HCT116 (cell line): Measurements from ENCODE around the gene FBXL7. TPM values are rescaled to one million over a fixed set of nuclear protein-coding genes. Genes with fewer than 3 reads are reported as not detected.

ENCODE experiments used
- ATAC-seq: fragments of 200-7000 bp; cut with Tn5 transposase; 2 replicates; pipeline ENCODE4 v1.9.1; 2020; ENCODE audit warnings: mild to moderate bottlenecking, moderate library complexity
- BruUV-seq: library from RNA; stranded (reverse); fragments of 400-500 nt; replicated peaks from 2 replicates; lab custom pipeline; 2021; lab: Mats Ljungman, UMichigan
- CTCF ChIA-PET: fragments of 300-600 bp; sonication (Branson Sonifier 250); formaldehyde crosslinking; loops from one replicate; lab custom pipeline; 2021; ENCODE audit warnings: antibody characterized with exemption; lab: Charles Lee
- POLR2A ChIA-PET: fragments of 300-600, 350-600 bp; sonication (Branson Sonifier 250); formaldehyde crosslinking; loops from one replicate; lab custom pipeline; 2021; ENCODE audit warnings: antibody characterized with exemption; lab: Charles Lee
- RAD21 ChIA-PET, 2 experiments: fragments of 300-600 bp; sonication (Branson Sonifier 250); formaldehyde crosslinking; loops; one replicate each; lab custom pipeline; 2023; ENCODE audit warnings: low total read pairs in 2 of 2; ENCODE audit not compliant: uncharacterized antibody in 2 of 2, unreplicated experiment in 2 of 2, low non-redundant PET in 1 of 2; lab: Charles Lee
- DNase-seq: peaks from one replicate; pipeline ENCODE4 v3.0.0-alpha.2; 2010; ENCODE audit warnings: low read depth, low spot score
- H2AFZ ChIP-seq: fragments of 200-600 bp; shearing (Covaris generic), sonication (generic); 2 replicates; pipeline ENCODE4 v1.6.1; 2017; ENCODE audit warnings: low read depth, mixed run types, mixed read lengths, antibody characterized with exemption, low read length; ENCODE audit not compliant: poor library complexity, severe bottlenecking
- H3K27ac ChIP-seq: 2 replicates; pipeline ENCODE4 v1.5.1; 2012; ENCODE audit warnings: low read depth, low read length
- H3K27me3 ChIP-seq: fragments of 200-600 bp; sonication (generic); 2 replicates; pipeline ENCODE4 v1.6.1; 2016; ENCODE audit warnings: mixed run types, low read length, mixed read lengths; ENCODE audit not compliant: insufficient read depth
- H3K36me3 ChIP-seq, 2 experiments: fragments of 200-500 bp in 1 of 2; fragments of 200-600 bp in 1 of 2; sonication (Bioruptor generic) in 1 of 2; sonication (generic) in 1 of 2; 2 replicates each; pipeline versions ENCODE4 v1.5.1 to v1.6.1; 2014 to 2016; ENCODE audit warnings: low read length in 2 of 2, inconsistent platforms in 1 of 2, mixed read lengths in 1 of 2, mixed run types in 1 of 2; ENCODE audit not compliant: insufficient read depth in 2 of 2, control insufficient read depth in 1 of 2
- H3K4me1 ChIP-seq, 2 experiments: fragments of 200-600 bp in 1 of 2; sonication (generic) in 1 of 2; 2 replicates each; pipeline versions ENCODE4 v1.5.1 to v1.6.1; 2012 to 2017; ENCODE audit warnings: low read length in 2 of 2, inconsistent platforms in 1 of 2, mild to moderate bottlenecking in 1 of 2, mixed read lengths in 1 of 2, mixed run types in 1 of 2, moderate library complexity in 1 of 2; ENCODE audit not compliant: insufficient read depth in 2 of 2, control insufficient read depth in 1 of 2
- H3K4me2 ChIP-seq: fragments of 200-600 bp; sonication (generic); 2 replicates; pipeline ENCODE4 v1.6.1; 2017; ENCODE audit warnings: mixed run types, low read length, mixed read lengths
- H3K4me3 ChIP-seq, 2 experiments: fragments of 200-600 bp in 1 of 2; sonication (generic) in 1 of 2; replicated peaks in 1 of 2; 2 replicates each; pipeline ENCODE4 v1.5.1; 2011 to 2016; ENCODE audit warnings: low read length in 2 of 2, control low read depth in 1 of 2, low read depth in 1 of 2, mild to moderate bottlenecking in 1 of 2, mixed read lengths in 1 of 2, mixed run types in 1 of 2
- H3K79me2 ChIP-seq: fragments of 200-600 bp; sonication (generic); 2 replicates; pipeline ENCODE4 v1.6.1; 2017; ENCODE audit warnings: mild to moderate bottlenecking, mixed run types, low read length, moderate library complexity, mixed read lengths; ENCODE audit not compliant: insufficient read depth
- H3K9ac ChIP-seq: fragments of 200-600 bp; sonication (generic); 2 replicates; pipeline ENCODE4 v1.6.1; 2016; ENCODE audit warnings: low read length, mixed read lengths
- H3K9me2 ChIP-seq: fragments of 200-600 bp; sonication (generic), shearing (Covaris generic); 2 replicates; pipeline ENCODE4 v1.6.1; 2017; ENCODE audit warnings: mixed run types, mild to moderate bottlenecking, moderate library complexity; ENCODE audit not compliant: insufficient read depth
- H3K9me3 ChIP-seq, 2 experiments: fragments of 200-500 bp in 1 of 2; fragments of 200-600 bp in 1 of 2; sonication (Bioruptor generic) in 1 of 2; sonication (generic) in 1 of 2; 2 replicates each; pipeline ENCODE4 v1.6.1; 2014 to 2017; ENCODE audit warnings: low read length in 2 of 2, mixed read lengths in 2 of 2, inconsistent platforms in 1 of 2, low read depth in 1 of 2, mild to moderate bottlenecking in 1 of 2, mixed run types in 1 of 2, moderate library complexity in 1 of 2; ENCODE audit not compliant: control insufficient read depth in 1 of 2, insufficient read depth in 1 of 2
- H4K20me1 ChIP-seq: fragments of 200-600 bp; sonication (generic), shearing (Covaris generic); 2 replicates; pipeline ENCODE4 v1.6.1; 2017; ENCODE audit warnings: mixed run types, mild to moderate bottlenecking, moderate library complexity; ENCODE audit not compliant: insufficient read depth
- CBX3 ChIP-seq: IDR thresholded peaks from 2 replicates; pipeline ENCODE4 v1.6.1; 2012; ENCODE audit warnings: low read depth
- EGR1 ChIP-seq: IDR thresholded peaks from 2 replicates; pipeline ENCODE4 v1.6.1; 2012; ENCODE audit warnings: low read depth
- EZH2 ChIP-seq: fragments of 200-600 bp; sonication (generic); IDR thresholded peaks from 2 replicates; pipeline ENCODE4 v1.6.1; 2017; ENCODE audit warnings: antibody characterized with exemption, mixed run types
- SRF ChIP-seq: IDR thresholded peaks from 2 replicates; pipeline ENCODE4 v1.6.1; 2012; ENCODE audit warnings: low read depth
- TCF7L2 ChIP-seq: IDR thresholded peaks from 2 replicates; pipeline ENCODE4 v1.7.0; 2011; ENCODE audit warnings: borderline replicate concordance, inconsistent platforms; ENCODE audit not compliant: insufficient read depth, insufficient read length; ENCODE audit errors: extremely low read depth
- intact Hi-C: fragments of 100-400 bp; cut with micrococcal nuclease; formaldehyde crosslinking; loops from 2 replicates; pipeline ENCODE4 v1.10.0; 2022
- total RNA-seq: library from RNA; stranded (reverse); gene quantifications from one replicate; pipeline ENCODE4 v1.2.1, GENCODE V29; 2021; ENCODE audit not compliant: unreplicated experiment
- TF ChIP-seq, protein P1 (sequence below), 3 experiments: fragments of 200-600 bp in 1 of 3; sonication (generic) in 1 of 3; IDR thresholded peaks in 2 of 3; conservative IDR thresholded peaks in 1 of 3; 2 replicates each; pipeline ENCODE4 v1.5.1; 2012 to 2017; ENCODE audit warnings: low read depth in 2 of 3, low read length in 2 of 3, antibody characterized with exemption in 1 of 3, borderline replicate concordance in 1 of 3, control low read depth in 1 of 3, mild to moderate bottlenecking in 1 of 3, mixed read lengths in 1 of 3, mixed run types in 1 of 3, moderate library complexity in 1 of 3; ENCODE audit not compliant: insufficient read depth in 1 of 3

The FBXL7 gene
- total RNA-seq, 1 experiment from 2014 or later, result 0.05 TPM

- Histone ChIP-seq H3K9me2 (no peaks in the 10 kb centered on the region), H3K79me2 (no peaks in the 10 kb centered on the region), H3K4me1 (no peaks in the 10 kb centered on the region), H3K27me3 (no peaks in the 10 kb centered on the region), H3K36me3 (no peaks in the 10 kb centered on the region), H3K9ac (no peak overlapping the region), H3K4me2 (no peak overlapping the region), H3K27ac (no peak overlapping the region), H4K20me1 (no peaks in the 10 kb centered on the region), H2AFZ (no peak overlapping the region), H3K4me3 (no peak overlapping the region), H3K9me3 (peaks cover 11 to 24% of the 10 kb centered on the region in 2 experiments; a peak in 2 of 4 replicates)
- BruUV-seq, result no TSS peak
- ChIA-PET CTCF (no interaction called here), RAD21 (no interaction called here), POLR2A (no interaction called here)
- no peak for DNase-seq
- intact Hi-C loops, result no loop called here
- no peak for TF ChIP-seq EZH2
- no peak for TF ChIP-seq SRF
- TF ChIP-seq CBX3, result no peak
- TF ChIP-seq, protein P1, sequence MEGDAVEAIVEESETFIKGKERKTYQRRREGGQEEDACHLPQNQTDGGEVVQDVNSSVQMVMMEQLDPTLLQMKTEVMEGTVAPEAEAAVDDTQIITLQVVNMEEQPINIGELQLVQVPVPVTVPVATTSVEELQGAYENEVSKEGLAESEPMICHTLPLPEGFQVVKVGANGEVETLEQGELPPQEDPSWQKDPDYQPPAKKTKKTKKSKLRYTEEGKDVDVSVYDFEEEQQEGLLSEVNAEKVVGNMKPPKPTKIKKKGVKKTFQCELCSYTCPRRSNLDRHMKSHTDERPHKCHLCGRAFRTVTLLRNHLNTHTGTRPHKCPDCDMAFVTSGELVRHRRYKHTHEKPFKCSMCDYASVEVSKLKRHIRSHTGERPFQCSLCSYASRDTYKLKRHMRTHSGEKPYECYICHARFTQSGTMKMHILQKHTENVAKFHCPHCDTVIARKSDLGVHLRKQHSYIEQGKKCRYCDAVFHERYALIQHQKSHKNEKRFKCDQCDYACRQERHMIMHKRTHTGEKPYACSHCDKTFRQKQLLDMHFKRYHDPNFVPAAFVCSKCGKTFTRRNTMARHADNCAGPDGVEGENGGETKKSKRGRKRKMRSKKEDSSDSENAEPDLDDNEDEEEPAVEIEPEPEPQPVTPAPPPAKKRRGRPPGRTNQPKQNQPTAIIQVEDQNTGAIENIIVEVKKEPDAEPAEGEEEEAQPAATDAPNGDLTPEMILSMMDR (IDR thresholded peaks at IDR 0.05 in 2 of 3, conservative IDR thresholded peaks at IDR 0.05 in 1 of 3; ENCODE audit: borderline replicate concordance in 1 of 3, insufficient read depth in 1 of 3, low read depth in 2 of 3, low read length in 2 of 3), result no peak
- ATAC-seq, result no peak
Observed at GRCh38 chr5:15831408-15831807, 331.4 kb downstream of the FBXL7 start.

DNA sequence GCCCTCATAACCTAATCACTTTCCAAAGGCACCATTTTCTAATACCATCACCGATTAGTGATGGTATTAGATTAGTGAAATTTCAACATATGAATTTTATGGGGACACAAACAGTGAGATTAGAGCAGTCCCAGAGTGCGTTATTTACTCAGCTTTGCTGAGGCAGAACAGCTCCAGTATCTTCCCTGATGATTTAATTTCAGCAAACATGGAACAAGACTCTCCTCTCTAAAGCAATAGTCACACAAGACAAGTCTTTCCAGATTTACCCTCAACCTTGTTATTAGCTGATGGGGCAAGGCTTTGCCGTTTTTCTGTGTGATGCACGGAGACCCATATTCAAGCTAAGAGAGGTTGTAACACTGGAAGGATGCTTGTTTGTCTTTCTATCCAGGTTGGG lies 333.4 kb downstream of the FBXL7 start:
- no peak for DNase-seq
- intact Hi-C loops, result no loop called here
- no peak for ATAC-seq
- H3K4me3 ChIP-seq, result no peak overlapping the region
- no peak overlapping the region for H2AFZ ChIP-seq
- H3K27ac ChIP-seq, result no peak overlapping the region
- H3K36me3 ChIP-seq, result no peaks in the 10 kb centered on the region
- no peaks in the 10 kb centered on the region for H3K4me1 ChIP-seq
- no peak for TF ChIP-seq EGR1
- no peak for TF ChIP-seq TCF7L2
- no peak for TF ChIP-seq EZH2
- TF ChIP-seq, protein P1 (IDR thresholded peaks at IDR 0.05 in 2 of 3, conservative IDR thresholded peaks at IDR 0.05 in 1 of 3; ENCODE audit: borderline replicate concordance in 1 of 3, insufficient read depth in 1 of 3, low read depth in 2 of 3, low read length in 2 of 3), result no peak
- TF ChIP-seq SRF, result no peak
- H4K20me1 ChIP-seq, result no peaks in the 10 kb centered on the region
- no TSS peak for BruUV-seq
- H3K4me2 ChIP-seq, result no peak overlapping the region
- RAD21 ChIA-PET, result no interaction called here
- H3K79me2 ChIP-seq, result no peaks in the 10 kb centered on the region
- POLR2A ChIA-PET, result no interaction called here
- CTCF ChIA-PET, result no interaction called here
- H3K9me3 ChIP-seq, result peaks cover 7 to 26% of the 10 kb centered on the region in 2 experiments; a peak in 2 of 4 replicates
- no peak overlapping the region for H3K9ac ChIP-seq
- no peaks in the 10 kb centered on the region for H3K9me2 ChIP-seq
- no peaks in the 10 kb centered on the region for H3K27me3 ChIP-seq
